Stimulated activated CD4-positive, alpha-beta T cell treated with anti-CD3 and anti-CD28 coated beads, Interleukin-2, amount 100 ng/mL, for 24 hours (primary cell): ENCODE results near the gene LAMC1.

ENCODE experiments used
- DNase-seq, 2 donors: peaks; one replicate each; pipeline ENCODE4 v3.0.0-alpha.2; 2020

The LAMC1 gene

GRCh38 chr1:183021405-183022201 lies 1.6 kb upstream of the LAMC1 start:
- no peak for DNase-seq

GRCh38 chr1:183022202-183023145 lies 746 bp upstream of the LAMC1 start:
- peak; percentile 41 to 44 for DNase-seq

GRCh38 chr1:183023601-183024316 lies 539 bp downstream of the LAMC1 start:
- peak; percentile 37 to 57 for DNase-seq

- no peak for DNase-seq
Observed at GRCh38 chr1:183024317-183025009, 1.2 kb downstream of the LAMC1 start.

GRCh38 chr1:183025010-183025337 lies 1.8 kb downstream of the LAMC1 start:
- DNase-seq = no peak

GRCh38 chr1:183025782-183026774 lies 2.9 kb downstream of the LAMC1 start:
- DNase-seq = no peak

GRCh38 chr1:183027031-183027430 lies 3.8 kb downstream of the LAMC1 start:
- no peak for DNase-seq

- no peak for DNase-seq
Observed at GRCh38 chr1:183027791-183028190, 4.6 kb downstream of the LAMC1 start.

GRCh38 chr1:183029591-183030000 lies 6.4 kb downstream of the LAMC1 start:
- DNase-seq = no peak

GRCh38 chr1:183030053-183030452 lies 6.8 kb downstream of the LAMC1 start:
- no peak for DNase-seq

- no peak for DNase-seq
Observed at GRCh38 chr1:183032122-183032921, 9.1 kb downstream of the LAMC1 start.

GRCh38 chr1:183033205-183033604 lies 10.0 kb downstream of the LAMC1 start:
- DNase-seq = peak in 1 of 2 donors; percentile 5

- no peak for DNase-seq
Observed at GRCh38 chr1:183034682-183035081, 11.5 kb downstream of the LAMC1 start.

GRCh38 chr1:183038333-183038866 lies 15.2 kb downstream of the LAMC1 start:
- DNase-seq = no peak

- no peak for DNase-seq
Observed at GRCh38 chr1:183038913-183039312, 15.7 kb downstream of the LAMC1 start.

GRCh38 chr1:183039330-183039729 lies 16.1 kb downstream of the LAMC1 start:
- DNase-seq = no peak

GRCh38 chr1:183039985-183040447 lies 16.8 kb downstream of the LAMC1 start:
- no peak for DNase-seq

- no peak for DNase-seq
Observed at GRCh38 chr1:183040547-183040971, 17.3 kb downstream of the LAMC1 start.

GRCh38 chr1:183043254-183043653 lies 20.0 kb downstream of the LAMC1 start:
- no peak for DNase-seq
